ENCODE data around the gene NDUFV2.
"Not testable (repeated sequence)": the region's sequence is repeated elsewhere in the genome, so short reads cannot be mapped to it uniquely, and the experiment has no call there.

NDUFV2 gene

GRCh38 chr18:9090578-9090977, 11.9 kb upstream of the NDUFV2 start:
- no peak for DNase-seq (ENCODE audit: low read depth in 1 of 2, low spot score in 1 of 2)

- DNase-seq (ENCODE audit: low read depth in 1 of 2, low spot score in 1 of 2): no peak
Observed at GRCh38 chr18:9091066-9091476, 11.4 kb upstream of the NDUFV2 start.

GRCh38 chr18:9092665-9093064, 9.8 kb upstream of the NDUFV2 start:
- DNase-seq (ENCODE audit: low read depth in 1 of 2, low spot score in 1 of 2): no peak

- not testable (repeated sequence) for DNase-seq (ENCODE audit: low read depth in 1 of 2, low spot score in 1 of 2)
Observed at GRCh38 chr18:9093109-9093508, 9.4 kb upstream of the NDUFV2 start.

- DNase-seq (ENCODE audit: low read depth in 1 of 2, low spot score in 1 of 2): no peak
Observed at GRCh38 chr18:9094307-9095226, 7.9 kb upstream of the NDUFV2 start.

GRCh38 chr18:9095297-9096006, 7.0 kb upstream of the NDUFV2 start:
- no peak for DNase-seq (ENCODE audit: low read depth in 1 of 2, low spot score in 1 of 2)

- DNase-seq (ENCODE audit: low read depth in 1 of 2, low spot score in 1 of 2): no peak
Observed at GRCh38 chr18:9096007-9096371, 6.5 kb upstream of the NDUFV2 start.

- no peak for DNase-seq (ENCODE audit: low read depth in 1 of 2, low spot score in 1 of 2)
Observed at GRCh38 chr18:9096685-9097084, 5.8 kb upstream of the NDUFV2 start.

GRCh38 chr18:9097349-9097748, 5.2 kb upstream of the NDUFV2 start:
- no peak for DNase-seq (ENCODE audit: low read depth in 1 of 2, low spot score in 1 of 2)

GRCh38 chr18:9100796-9101195, 1.7 kb upstream of the NDUFV2 start:
- DNase-seq (ENCODE audit: low read depth in 1 of 2, low spot score in 1 of 2): no peak

GRCh38 chr18:9101730-9102507, 580 bp upstream of the NDUFV2 start:
- no peak for DNase-seq (ENCODE audit: low read depth in 1 of 2, low spot score in 1 of 2)

- DNase-seq (ENCODE audit: low read depth in 1 of 2, low spot score in 1 of 2): no peak
Observed at GRCh38 chr18:9103376-9103873, 926 bp downstream of the NDUFV2 start.

- no peak for DNase-seq (ENCODE audit: low read depth in 1 of 2, low spot score in 1 of 2)
Observed at GRCh38 chr18:9104244-9104901, 1.9 kb downstream of the NDUFV2 start.

- DNase-seq (ENCODE audit: low read depth in 1 of 2, low spot score in 1 of 2): no peak
Observed at GRCh38 chr18:9105420-9105819, 2.9 kb downstream of the NDUFV2 start.

GRCh38 chr18:9106094-9106493, 3.6 kb downstream of the NDUFV2 start:
- DNase-seq (ENCODE audit: low read depth in 1 of 2, low spot score in 1 of 2): no peak

GRCh38 chr18:9106800-9107584, 4.5 kb downstream of the NDUFV2 start:
- DNase-seq (ENCODE audit: low read depth in 1 of 2, low spot score in 1 of 2): no peak

- no peak for DNase-seq (ENCODE audit: low read depth in 1 of 2, low spot score in 1 of 2)
Observed at GRCh38 chr18:9108911-9109310, 6.4 kb downstream of the NDUFV2 start.

GRCh38 chr18:9109523-9109922, 7.0 kb downstream of the NDUFV2 start:
- DNase-seq (ENCODE audit: low read depth in 1 of 2, low spot score in 1 of 2): no peak

GRCh38 chr18:9113468-9114149, 11.1 kb downstream of the NDUFV2 start:
- DNase-seq (ENCODE audit: low read depth in 1 of 2, low spot score in 1 of 2): no peak

- no peak for DNase-seq (ENCODE audit: low read depth in 1 of 2, low spot score in 1 of 2)
Observed at GRCh38 chr18:9115984-9116383, 13.5 kb downstream of the NDUFV2 start.

All from stimulated activated CD4-positive, alpha-beta T cell treated with anti-CD3 and anti-CD28 coated beads, Interleukin-15, amount 100 ng/mL, for 1 hour (primary cell).